MM.1S (cell line): Measurements from ENCODE around the gene ANKS4B.
A peak's percentile ranks its signal among the peaks of the same experiment; 100 is the strongest.

Experiments used
- DNase-seq: peaks from one replicate; pipeline ENCODE4 v3.0.0-alpha.2; 2015
- H2AFZ ChIP-seq: fragments of 300-600 bp; sonication (generic); 2 replicates; pipeline ENCODE4 v1.6.0; 2016; ENCODE audit warnings: antibody characterized with exemption, low read length
- H3F3A ChIP-seq: fragments of 300-600 bp; sonication (generic); 2 replicates; pipeline ENCODE4 v1.6.1; 2016; ENCODE audit warnings: mild to moderate bottlenecking, antibody characterized with exemption, low read length, moderate library complexity, mixed read lengths; ENCODE audit not compliant: insufficient read depth
- H3K27ac ChIP-seq: fragments of 300-600 bp; sonication (generic); 2 replicates; pipeline ENCODE4 v1.5.1; 2016; ENCODE audit warnings: mild to moderate bottlenecking, low read length
- H3K27me3 ChIP-seq: fragments of 300-600 bp; sonication (generic); replicated peaks from 2 replicates; pipeline ENCODE4 v1.6.0; 2016; ENCODE audit warnings: low read length; ENCODE audit not compliant: insufficient read depth
- H3K36me3 ChIP-seq: fragments of 300-600 bp; sonication (generic); replicated peaks from 2 replicates; pipeline ENCODE4 v1.6.1; 2016; ENCODE audit warnings: mild to moderate bottlenecking, low read length, mixed read lengths; ENCODE audit not compliant: insufficient read depth
- H3K4me1 ChIP-seq: fragments of 300-600 bp; sonication (generic); 2 replicates; pipeline ENCODE4 v1.6.1; 2016; ENCODE audit warnings: low read length, mixed read lengths
- H3K4me2 ChIP-seq: fragments of 300-600 bp; sonication (generic); 2 replicates; pipeline ENCODE4 v1.6.0; 2016; ENCODE audit warnings: low read depth, low read length
- H3K4me3 ChIP-seq: fragments of 300-600 bp; sonication (generic); 2 replicates; pipeline ENCODE4 v1.5.1; 2016; ENCODE audit warnings: low read length, mixed read lengths
- H3K79me2 ChIP-seq: fragments of 300-600 bp; sonication (generic); 2 replicates; pipeline ENCODE4 v1.6.1; 2016; ENCODE audit warnings: mixed run types, low read length, mixed read lengths
- H3K9ac ChIP-seq: fragments of 300-600 bp; sonication (generic); 2 replicates; pipeline ENCODE4 v1.6.1; 2016; ENCODE audit warnings: low read length, mixed read lengths
- H3K9me2 ChIP-seq: fragments of 300-600 bp; sonication (generic); replicated peaks from 2 replicates; pipeline ENCODE4 v1.6.1; 2016; ENCODE audit warnings: mild to moderate bottlenecking, low read length, mixed read lengths; ENCODE audit not compliant: insufficient read depth
- H3K9me3 ChIP-seq: fragments of 300-600 bp; sonication (generic); replicated peaks from 2 replicates; pipeline ENCODE4 v1.6.1; 2016; ENCODE audit warnings: mild to moderate bottlenecking, low read length, mixed read lengths; ENCODE audit not compliant: insufficient read depth
- H4K20me1 ChIP-seq: fragments of 300-600 bp; sonication (generic); 2 replicates; pipeline ENCODE4 v1.6.1; 2016; ENCODE audit warnings: mild to moderate bottlenecking, low read length, moderate library complexity, mixed read lengths; ENCODE audit not compliant: insufficient read depth
- EZH2 ChIP-seq: fragments of 300-600 bp; sonication (generic); optimal IDR thresholded peaks from 2 replicates; pipeline ENCODE3; 2017; ENCODE audit warnings: low read depth, mild to moderate bottlenecking, antibody characterized with exemption, low read length, mixed read lengths
- EZH2phosphoT487 ChIP-seq: fragments of 300-600 bp; sonication (generic); IDR thresholded peaks from 2 replicates; pipeline ENCODE4 v1.6.1; 2018; ENCODE audit warnings: antibody characterized with exemption, low read length
- TF ChIP-seq, protein P1 (sequence below): fragments of 300-600 bp; sonication (generic); IDR thresholded peaks from 2 replicates; pipeline ENCODE4 v1.5.1; 2016; ENCODE audit warnings: antibody characterized with exemption, low read length, mixed read lengths

The ANKS4B gene

GRCh38 chr16:21277927-21278706, 44.6 kb downstream of the ANKS4B start, which contains the start of gene CRYM:
TSS of gene CRYM (minus strand) at chr16:21278290. CDS start at chr16:21278251, 39 bp downstream.
- no peaks in the 10 kb centered on the region for H3K27me3 ChIP-seq
- H4K20me1 ChIP-seq: no peaks in the 10 kb centered on the region
- no peaks in the 10 kb centered on the region for H3K36me3 ChIP-seq
- no peaks in the 10 kb centered on the region for H3F3A ChIP-seq
- H3K4me2 ChIP-seq: peak within 1 kb of the TSS; percentile 97
- H3K9me3 ChIP-seq: no peaks in the 10 kb centered on the region
- H2AFZ ChIP-seq: peak within 1 kb of the TSS; percentile 92
- no peak within 1 kb of the TSS for H3K27ac ChIP-seq
- H3K9ac ChIP-seq: no peak within 1 kb of the TSS
- H3K4me3 ChIP-seq: peak within 1 kb of the TSS; percentile 60
- H3K79me2 ChIP-seq: no peaks in the 10 kb centered on the region
- TF ChIP-seq, protein P1, sequence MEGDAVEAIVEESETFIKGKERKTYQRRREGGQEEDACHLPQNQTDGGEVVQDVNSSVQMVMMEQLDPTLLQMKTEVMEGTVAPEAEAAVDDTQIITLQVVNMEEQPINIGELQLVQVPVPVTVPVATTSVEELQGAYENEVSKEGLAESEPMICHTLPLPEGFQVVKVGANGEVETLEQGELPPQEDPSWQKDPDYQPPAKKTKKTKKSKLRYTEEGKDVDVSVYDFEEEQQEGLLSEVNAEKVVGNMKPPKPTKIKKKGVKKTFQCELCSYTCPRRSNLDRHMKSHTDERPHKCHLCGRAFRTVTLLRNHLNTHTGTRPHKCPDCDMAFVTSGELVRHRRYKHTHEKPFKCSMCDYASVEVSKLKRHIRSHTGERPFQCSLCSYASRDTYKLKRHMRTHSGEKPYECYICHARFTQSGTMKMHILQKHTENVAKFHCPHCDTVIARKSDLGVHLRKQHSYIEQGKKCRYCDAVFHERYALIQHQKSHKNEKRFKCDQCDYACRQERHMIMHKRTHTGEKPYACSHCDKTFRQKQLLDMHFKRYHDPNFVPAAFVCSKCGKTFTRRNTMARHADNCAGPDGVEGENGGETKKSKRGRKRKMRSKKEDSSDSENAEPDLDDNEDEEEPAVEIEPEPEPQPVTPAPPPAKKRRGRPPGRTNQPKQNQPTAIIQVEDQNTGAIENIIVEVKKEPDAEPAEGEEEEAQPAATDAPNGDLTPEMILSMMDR: peak; percentile 85
- TF ChIP-seq EZH2phosphoT487: no peak
- DNase-seq: peak; percentile 70
- no peaks in the 10 kb centered on the region for H3K9me2 ChIP-seq
- H3K4me1 ChIP-seq: no peaks in the 10 kb centered on the region

DNA sequence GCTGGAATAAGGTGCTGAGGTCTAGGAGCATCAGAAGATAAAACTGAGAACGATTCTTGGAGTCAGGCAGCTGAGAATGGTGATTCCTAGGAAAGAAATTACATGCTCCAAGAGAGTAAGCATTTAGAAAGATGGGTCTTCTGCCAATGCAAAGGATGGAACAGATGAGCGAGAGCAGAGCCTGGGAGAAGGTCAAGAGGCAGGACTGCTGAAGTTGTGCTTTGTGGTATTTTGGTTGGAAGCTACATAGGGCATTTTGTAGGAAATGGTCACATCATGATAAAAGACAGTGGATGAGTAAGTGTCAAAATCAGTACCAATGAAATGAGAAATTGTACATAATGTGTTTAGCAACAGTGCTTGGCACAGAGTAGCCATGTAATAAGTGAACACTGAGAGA, 46.0 kb downstream of the ANKS4B start:
- H3K4me3 ChIP-seq: no peak overlapping the region
- H2AFZ ChIP-seq: no peak overlapping the region
- no peaks in the 10 kb centered on the region for H3K36me3 ChIP-seq
- no peaks in the 10 kb centered on the region for H3F3A ChIP-seq
- H3K4me2 ChIP-seq: no peak overlapping the region
- TF ChIP-seq EZH2 (no peak), EZH2phosphoT487 (no peak)
- TF ChIP-seq, protein P1: no peak
- no peaks in the 10 kb centered on the region for H3K79me2 ChIP-seq
- H3K9me3 ChIP-seq: no peaks in the 10 kb centered on the region
- no peak overlapping the region for H3K9ac ChIP-seq
- no peak for DNase-seq
- H3K4me1 ChIP-seq: no peaks in the 10 kb centered on the region
- no peaks in the 10 kb centered on the region for H3K27me3 ChIP-seq
- no peak overlapping the region for H3K27ac ChIP-seq
- no peaks in the 10 kb centered on the region for H4K20me1 ChIP-seq
- H3K9me2 ChIP-seq: no peaks in the 10 kb centered on the region

- Histone ChIP-seq H4K20me1 (no peaks in the 10 kb centered on the region), H3K9ac (no peak overlapping the region), H3K27me3 (no peaks in the 10 kb centered on the region), H3K4me1 (no peaks in the 10 kb centered on the region), H3K4me2 (no peak overlapping the region), H3K9me2 (no peaks in the 10 kb centered on the region), H3K79me2 (no peaks in the 10 kb centered on the region), H2AFZ (no peak overlapping the region), H3K36me3 (no peaks in the 10 kb centered on the region), H3K9me3 (no peaks in the 10 kb centered on the region), H3K27ac (no peak overlapping the region), H3K4me3 (no peak overlapping the region), H3F3A (no peaks in the 10 kb centered on the region)
- TF ChIP-seq, protein P1: no peak
- TF ChIP-seq EZH2phosphoT487 (no peak), EZH2 (no peak)
- DNase-seq: no peak
Measured at GRCh38 chr16:21281698-21282389, 48.3 kb downstream of the ANKS4B start.
